NCI-H2081 treated with DMSO at 0.1 percent for 48 hours (cell line): ENCODE measurements around the gene TEX53.

Source experiments
- DNase-seq: peaks from one replicate; lab custom pipeline; 2025; lab: John Stamatoyannopoulos, UW

TEX53 gene

GRCh38 chr9:114638404-114638803 is 19.2 kb downstream of the TEX53 start:
- DNase-seq = no peak

- no peak for DNase-seq
Observed at GRCh38 chr9:114634387-114634786, 23.2 kb downstream of the TEX53 start.

- DNase-seq = no peak
Observed at GRCh38 chr9:114633438-114634089, 24.0 kb downstream of the TEX53 start.

- DNase-seq = no peak
Observed at GRCh38 chr9:114631166-114631565, 26.4 kb downstream of the TEX53 start.

GRCh38 chr9:114629563-114630090 is 28.0 kb downstream of the TEX53 start:
- DNase-seq = no peak

- no peak for DNase-seq
Observed at GRCh38 chr9:114627553-114627952, 30.1 kb downstream of the TEX53 start.

- DNase-seq = no peak
Observed at GRCh38 chr9:114626415-114627020, 31.1 kb downstream of the TEX53 start.

- DNase-seq = no peak
Observed at GRCh38 chr9:114624677-114625076, 32.9 kb downstream of the TEX53 start.

GRCh38 chr9:114621975-114622609 is 35.5 kb downstream of the TEX53 start:
- no peak for DNase-seq

- DNase-seq = no peak
Observed at GRCh38 chr9:114621561-114621960, 36.0 kb downstream of the TEX53 start.

- DNase-seq = no peak
Observed at GRCh38 chr9:114619191-114619761, 38.3 kb downstream of the TEX53 start.

- no peak for DNase-seq
Observed at GRCh38 chr9:114616684-114617520, 40.7 kb downstream of the TEX53 start.

GRCh38 chr9:114614373-114614772 is 43.2 kb downstream of the TEX53 start:
- no peak for DNase-seq

GRCh38 chr9:114613919-114614318 is 43.7 kb downstream of the TEX53 start:
- DNase-seq = no peak

- no peak for DNase-seq
Observed at GRCh38 chr9:114613087-114613486, 44.5 kb downstream of the TEX53 start.

GRCh38 chr9:114612272-114612923 is 45.2 kb downstream of the TEX53 start:
- no peak for DNase-seq

GRCh38 chr9:114611516-114612271 is 45.9 kb downstream of the TEX53 start:
- no peak for DNase-seq

- no peak for DNase-seq
Observed at GRCh38 chr9:114608525-114608796, 49.1 kb downstream of the TEX53 start.

GRCh38 chr9:114607671-114608524 is 49.7 kb downstream of the TEX53 start:
- DNase-seq = no peak

- no peak for DNase-seq
Observed at GRCh38 chr9:114606597-114607207, 50.9 kb downstream of the TEX53 start.
